Ramos (cell line): ENCODE measurements around the gene SATB2.

Source experiments
- in situ Hi-C: fragments of 300-500 bp; cut with MboI; formaldehyde crosslinking; loops from one replicate; pipeline ENCODE4 v1.14.3; 2022; ENCODE audit warnings: low sequenced_read_pairs; ENCODE audit not compliant: unreplicated experiment

The SATB2 gene

GRCh38 chr2:199282309-199282708, 175.4 kb downstream of the SATB2 start:
- in situ Hi-C loops = no loop called here

DNA sequence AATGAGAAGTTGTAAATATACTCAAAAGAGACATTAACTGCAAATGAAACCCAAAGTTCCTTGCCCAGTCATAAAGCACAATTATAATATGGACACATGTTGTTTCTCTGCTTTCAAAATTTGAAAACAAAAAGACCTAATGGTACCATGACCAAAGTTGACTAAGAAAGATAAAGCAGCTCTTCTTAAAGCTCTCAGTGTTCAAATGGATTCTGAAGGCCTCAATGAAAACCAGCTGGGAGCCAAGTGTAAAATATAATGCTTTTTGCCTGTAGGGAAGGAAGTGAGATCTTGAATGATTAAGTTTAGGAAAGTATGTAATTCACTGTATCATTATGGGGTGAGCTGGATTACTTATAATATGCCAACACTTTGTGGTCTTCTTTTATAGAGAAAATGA, 178.6 kb downstream of the SATB2 start:
- in situ Hi-C loops = no loop called here

- in situ Hi-C loops = no loop called here
Measured at GRCh38 chr2:199278099-199278498, 179.6 kb downstream of the SATB2 start.

DNA sequence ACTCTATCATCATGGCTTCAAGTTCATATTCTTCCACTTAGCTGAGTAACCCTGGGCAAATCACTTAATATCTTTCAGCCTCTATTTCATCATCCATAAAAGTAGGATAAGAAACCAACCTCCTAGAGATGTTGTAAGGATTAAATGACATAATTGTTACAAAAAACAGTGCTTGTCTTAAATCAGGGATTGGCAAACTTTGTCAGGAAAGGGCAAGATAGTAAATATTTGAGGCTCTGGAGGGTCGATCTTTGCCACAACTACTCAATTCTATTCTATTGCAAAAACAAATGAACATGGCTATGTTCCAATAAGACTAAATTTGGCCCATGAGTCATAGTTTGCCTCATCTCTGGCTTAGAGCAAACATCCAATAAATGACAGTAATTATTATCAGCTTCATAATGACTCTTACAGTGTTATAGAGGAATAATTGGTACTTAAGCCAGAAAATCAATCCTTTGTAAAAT, 184.7 kb downstream of the SATB2 start:
- in situ Hi-C loops = no loop called here

GRCh38 chr2:199261936-199262335, 195.8 kb downstream of the SATB2 start:
- in situ Hi-C loops = no loop called here

- in situ Hi-C loops = no loop called here
Measured at GRCh38 chr2:199261239-199261638, 196.5 kb downstream of the SATB2 start.

DNA sequence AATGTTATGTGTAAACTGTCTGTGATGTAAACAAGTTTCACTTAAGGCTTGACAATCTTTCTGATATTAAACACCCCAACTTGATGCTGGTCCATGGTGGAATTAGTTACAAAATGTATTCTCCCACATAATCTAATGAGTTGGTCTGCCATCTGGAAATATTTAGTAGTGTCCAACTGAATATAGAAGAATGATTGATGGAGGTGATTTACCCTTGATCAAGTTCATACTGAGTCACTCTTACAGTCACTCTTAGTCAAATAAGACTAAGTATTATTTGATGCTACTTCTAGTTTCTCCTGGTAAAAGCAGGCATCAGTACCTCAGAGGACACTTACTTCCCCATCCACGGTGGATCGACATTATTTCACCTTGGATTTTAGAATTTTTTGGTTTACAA, 198.1 kb downstream of the SATB2 start:
- in situ Hi-C loops = no loop called here

DNA sequence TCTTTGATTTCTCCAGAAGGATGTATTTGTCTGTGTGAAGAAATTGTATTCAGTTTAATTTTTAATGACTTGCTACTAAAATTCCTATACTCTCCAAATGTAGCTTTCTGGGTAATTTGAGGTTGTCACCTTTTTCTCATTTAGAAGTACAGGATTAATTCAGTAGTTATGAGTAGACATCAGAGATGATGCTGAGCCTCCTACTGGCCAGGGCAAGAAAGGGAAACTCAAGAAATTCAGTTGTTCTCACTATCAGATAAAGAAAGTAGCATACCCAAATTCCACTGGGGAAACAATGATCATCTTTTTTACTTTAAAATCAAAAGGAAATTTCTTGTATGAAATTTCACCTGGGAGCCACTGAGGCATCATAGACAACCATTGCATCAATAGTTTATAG, 199.4 kb downstream of the SATB2 start:
- in situ Hi-C loops = no loop called here

GRCh38 chr2:199257261-199258224, 200.2 kb downstream of the SATB2 start:
- in situ Hi-C loops = no loop called here

DNA sequence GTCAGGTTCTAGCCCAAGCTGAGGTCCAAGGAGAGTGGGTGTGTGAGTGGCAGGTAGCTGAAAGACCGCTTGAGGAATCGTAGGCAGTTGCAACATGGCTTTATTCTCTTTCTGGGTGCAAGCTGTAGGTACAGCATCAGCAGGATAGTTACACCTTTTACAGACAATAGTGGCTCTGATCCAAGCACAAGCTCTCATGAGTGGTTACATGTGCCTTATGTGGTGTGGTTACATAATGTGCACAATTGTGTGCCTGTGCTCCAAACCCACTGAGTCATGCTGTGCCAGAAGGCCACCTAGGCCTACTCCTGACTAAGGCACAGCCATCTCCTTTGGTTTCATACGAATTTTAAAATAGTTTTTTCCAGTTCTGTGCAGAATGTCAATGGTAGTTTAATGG, 227.6 kb downstream of the SATB2 start:
- in situ Hi-C loops = no loop called here

- in situ Hi-C loops = no loop called here
Measured at GRCh38 chr2:199228887-199229819, 228.6 kb downstream of the SATB2 start.

DNA sequence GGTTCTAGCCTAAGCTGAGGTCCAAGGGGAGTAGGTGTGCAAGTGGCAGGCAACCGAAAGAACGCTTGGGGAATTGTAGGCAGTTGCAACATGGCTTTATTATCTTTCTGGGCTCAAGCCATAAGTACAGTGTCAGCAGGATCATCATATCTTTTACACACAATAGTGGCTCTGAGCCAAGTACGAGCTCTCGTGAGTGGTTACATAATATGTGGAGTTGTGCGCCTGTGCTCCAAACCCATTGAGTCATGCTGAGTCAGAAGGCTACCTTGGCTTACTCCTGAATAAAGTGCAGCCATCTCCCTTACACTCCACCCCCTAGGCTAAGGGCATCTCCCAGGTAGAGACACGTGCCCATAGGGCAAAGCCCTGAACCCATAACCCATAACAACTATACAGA, 233.9 kb downstream of the SATB2 start:
- in situ Hi-C loops = no loop called here

DNA sequence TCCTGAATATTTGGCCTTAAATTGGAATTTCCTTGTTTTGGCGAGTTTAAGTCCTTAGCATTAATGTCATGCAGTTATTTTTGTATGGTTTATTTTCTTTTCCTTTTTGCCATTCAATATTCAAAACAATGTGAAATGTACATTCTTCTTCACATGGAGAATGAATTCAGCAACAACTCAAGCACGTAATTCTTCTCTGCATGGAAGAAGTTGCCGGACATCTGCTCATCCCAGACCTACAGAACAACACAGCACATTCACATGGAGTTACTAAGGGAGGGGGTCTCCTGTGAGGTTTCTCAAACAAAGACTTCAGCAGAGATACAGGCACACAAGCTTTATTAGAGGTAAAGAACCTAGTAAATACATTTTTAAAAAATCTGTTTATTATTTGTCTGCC, 236.8 kb downstream of the SATB2 start:
- in situ Hi-C loops = no loop called here

- in situ Hi-C loops = no loop called here
Measured at GRCh38 chr2:199219551-199219950, 238.2 kb downstream of the SATB2 start.
